MM.1S (cell line): ENCODE measurements around the gene WIPF3.

ENCODE experiments used
- DNase-seq: peaks from one replicate; pipeline ENCODE4 v3.0.0-alpha.2; 2015
- H2AFZ ChIP-seq: fragments of 300-600 bp; sonication (generic); 2 replicates; pipeline ENCODE4 v1.6.0; 2016; ENCODE audit warnings: antibody characterized with exemption, low read length
- H3F3A ChIP-seq: fragments of 300-600 bp; sonication (generic); 2 replicates; pipeline ENCODE4 v1.6.1; 2016; ENCODE audit warnings: mild to moderate bottlenecking, antibody characterized with exemption, low read length, moderate library complexity, mixed read lengths; ENCODE audit not compliant: insufficient read depth
- H3K27ac ChIP-seq: fragments of 300-600 bp; sonication (generic); 2 replicates; pipeline ENCODE4 v1.5.1; 2016; ENCODE audit warnings: mild to moderate bottlenecking, low read length
- H3K27me3 ChIP-seq: fragments of 300-600 bp; sonication (generic); replicated peaks from 2 replicates; pipeline ENCODE4 v1.6.0; 2016; ENCODE audit warnings: low read length; ENCODE audit not compliant: insufficient read depth
- H3K36me3 ChIP-seq: fragments of 300-600 bp; sonication (generic); replicated peaks from 2 replicates; pipeline ENCODE4 v1.6.1; 2016; ENCODE audit warnings: mild to moderate bottlenecking, low read length, mixed read lengths; ENCODE audit not compliant: insufficient read depth
- H3K4me1 ChIP-seq: fragments of 300-600 bp; sonication (generic); 2 replicates; pipeline ENCODE4 v1.6.1; 2016; ENCODE audit warnings: low read length, mixed read lengths
- H3K4me2 ChIP-seq: fragments of 300-600 bp; sonication (generic); 2 replicates; pipeline ENCODE4 v1.6.0; 2016; ENCODE audit warnings: low read depth, low read length
- H3K4me3 ChIP-seq: fragments of 300-600 bp; sonication (generic); 2 replicates; pipeline ENCODE4 v1.5.1; 2016; ENCODE audit warnings: low read length, mixed read lengths
- H3K79me2 ChIP-seq: fragments of 300-600 bp; sonication (generic); 2 replicates; pipeline ENCODE4 v1.6.1; 2016; ENCODE audit warnings: mixed run types, low read length, mixed read lengths
- H3K9ac ChIP-seq: fragments of 300-600 bp; sonication (generic); 2 replicates; pipeline ENCODE4 v1.6.1; 2016; ENCODE audit warnings: low read length, mixed read lengths
- H3K9me2 ChIP-seq: fragments of 300-600 bp; sonication (generic); replicated peaks from 2 replicates; pipeline ENCODE4 v1.6.1; 2016; ENCODE audit warnings: mild to moderate bottlenecking, low read length, mixed read lengths; ENCODE audit not compliant: insufficient read depth
- H3K9me3 ChIP-seq: fragments of 300-600 bp; sonication (generic); replicated peaks from 2 replicates; pipeline ENCODE4 v1.6.1; 2016; ENCODE audit warnings: mild to moderate bottlenecking, low read length, mixed read lengths; ENCODE audit not compliant: insufficient read depth
- H4K20me1 ChIP-seq: fragments of 300-600 bp; sonication (generic); 2 replicates; pipeline ENCODE4 v1.6.1; 2016; ENCODE audit warnings: mild to moderate bottlenecking, low read length, moderate library complexity, mixed read lengths; ENCODE audit not compliant: insufficient read depth
- CTCF ChIP-seq: fragments of 300-600 bp; sonication (generic); IDR thresholded peaks from 2 replicates; pipeline ENCODE4 v1.5.1; 2016; ENCODE audit warnings: antibody characterized with exemption, low read length, mixed read lengths
- EZH2 ChIP-seq: fragments of 300-600 bp; sonication (generic); optimal IDR thresholded peaks from 2 replicates; pipeline ENCODE3; 2017; ENCODE audit warnings: low read depth, mild to moderate bottlenecking, antibody characterized with exemption, low read length, mixed read lengths
- EZH2phosphoT487 ChIP-seq: fragments of 300-600 bp; sonication (generic); IDR thresholded peaks from 2 replicates; pipeline ENCODE4 v1.6.1; 2018; ENCODE audit warnings: antibody characterized with exemption, low read length

The WIPF3 gene

GRCh38 chr7:29793507-29793906, 12.8 kb upstream of the WIPF3 start:
- no peak overlapping the region for H3K4me2 ChIP-seq
- H2AFZ ChIP-seq, result no peak overlapping the region
- H4K20me1 ChIP-seq, result no peaks in the 10 kb centered on the region
- peaks cover 4% of the 10 kb centered on the region; the same call in 1 of the 2 replicates for H3F3A ChIP-seq
- no peak for DNase-seq
- TF ChIP-seq EZH2, result no peak
- TF ChIP-seq EZH2phosphoT487, result no peak
- TF ChIP-seq CTCF, result no peak
- H3K27ac ChIP-seq, result no peak overlapping the region
- H3K9ac ChIP-seq, result no peak overlapping the region
- no peaks in the 10 kb centered on the region for H3K79me2 ChIP-seq
- H3K4me1 ChIP-seq, result peaks cover 7% of the 10 kb centered on the region
- H3K9me2 ChIP-seq, result no peaks in the 10 kb centered on the region
- H3K36me3 ChIP-seq, result no peaks in the 10 kb centered on the region
- H3K27me3 ChIP-seq, result no peaks in the 10 kb centered on the region
- H3K9me3 ChIP-seq, result no peaks in the 10 kb centered on the region
- H3K4me3 ChIP-seq, result no peak overlapping the region

- Histone ChIP-seq H4K20me1 (no peaks in the 10 kb centered on the region), H3K4me3 (no peak overlapping the region), H3K27me3 (no peaks in the 10 kb centered on the region), H3K9me3 (no peaks in the 10 kb centered on the region), H3K9me2 (no peaks in the 10 kb centered on the region), H3K4me1 (peaks cover 12% of the 10 kb centered on the region), H2AFZ (no peak overlapping the region), H3K9ac (no peak overlapping the region), H3K79me2 (no peaks in the 10 kb centered on the region), H3F3A (peaks cover 4% of the 10 kb centered on the region; the same call in 1 of the 2 replicates), H3K4me2 (no peak overlapping the region), H3K27ac (no peak overlapping the region), H3K36me3 (no peaks in the 10 kb centered on the region)
- no peak for DNase-seq
- TF ChIP-seq EZH2phosphoT487, result no peak
- TF ChIP-seq EZH2, result no peak
- no peak for TF ChIP-seq CTCF
Measured at GRCh38 chr7:29794959-29795629, 11.2 kb upstream of the WIPF3 start.

GRCh38 chr7:29795696-29796580, 10.4 kb upstream of the WIPF3 start:
- H3K36me3 ChIP-seq, result no peaks in the 10 kb centered on the region
- TF ChIP-seq EZH2phosphoT487, result no peak
- no peak for TF ChIP-seq EZH2
- TF ChIP-seq CTCF, result no peak
- H3K9me2 ChIP-seq, result no peaks in the 10 kb centered on the region
- no peaks in the 10 kb centered on the region for H3K27me3 ChIP-seq
- DNase-seq, result no peak
- no peak overlapping the region for H3K4me3 ChIP-seq
- no peak overlapping the region for H3K4me2 ChIP-seq
- H3K9ac ChIP-seq, result no peak overlapping the region
- H3K79me2 ChIP-seq, result no peaks in the 10 kb centered on the region
- H3K27ac ChIP-seq, result no peak overlapping the region
- H3K4me1 ChIP-seq, result peaks cover 12% of the 10 kb centered on the region
- H4K20me1 ChIP-seq, result no peaks in the 10 kb centered on the region
- peaks cover 4% of the 10 kb centered on the region; the same call in 1 of the 2 replicates for H3F3A ChIP-seq
- no peaks in the 10 kb centered on the region for H3K9me3 ChIP-seq
- no peak overlapping the region for H2AFZ ChIP-seq
